Measurements from ENCODE around the gene NAGLU. TPM values are rescaled to one million over a fixed set of nuclear protein-coding genes. Genes with fewer than 3 reads are reported as not detected.

NAGLU gene
- total and polyA plus RNA-seq, 2 of the 13 experiments (the other 11 are each of a cell fraction or from before 2014, with no cell fraction given) = 28.2 to 40.1 TPM

DNA sequence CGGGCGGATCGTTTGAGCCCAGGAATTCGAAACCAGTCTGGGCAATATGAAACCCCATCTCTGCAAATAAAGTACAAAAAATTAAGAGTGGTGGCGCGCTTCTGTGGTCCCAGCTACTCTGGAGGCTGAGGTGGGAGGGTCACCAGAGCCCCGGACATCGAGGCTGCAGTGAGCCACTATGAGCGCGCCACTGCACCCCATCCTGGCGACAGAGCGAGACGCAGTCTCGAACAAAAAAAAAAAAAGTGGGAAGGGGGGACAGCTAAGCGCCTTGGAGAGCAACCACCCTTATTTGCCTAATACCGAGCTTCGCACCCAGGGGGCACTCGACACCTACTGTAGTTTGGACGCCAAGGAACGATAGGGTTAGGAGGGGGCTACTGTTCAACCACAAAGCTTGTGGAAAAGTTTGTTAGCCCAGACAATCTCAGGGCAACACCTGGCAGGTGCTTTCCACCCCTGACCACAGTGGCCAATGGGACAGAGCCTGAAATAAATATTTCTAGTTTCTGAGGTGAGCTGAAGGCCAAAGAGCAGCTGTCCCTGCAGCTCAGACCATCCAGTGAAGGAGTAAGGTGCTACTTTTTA lies 42.3 kb downstream of the NAGLU start (continued):
- 0 out of 2 replicates have a peak, but pooled peaks have one; percentile 4 for TF ChIP-seq ATF1 (CRISPR knock-in tag; IDR thresholded peaks at IDR 0.05)
- TF ChIP-seq MLLT10 (CRISPR knock-in tag; IDR thresholded peaks at IDR 0.05) = no peak
- TF ChIP-seq, protein P1, sequence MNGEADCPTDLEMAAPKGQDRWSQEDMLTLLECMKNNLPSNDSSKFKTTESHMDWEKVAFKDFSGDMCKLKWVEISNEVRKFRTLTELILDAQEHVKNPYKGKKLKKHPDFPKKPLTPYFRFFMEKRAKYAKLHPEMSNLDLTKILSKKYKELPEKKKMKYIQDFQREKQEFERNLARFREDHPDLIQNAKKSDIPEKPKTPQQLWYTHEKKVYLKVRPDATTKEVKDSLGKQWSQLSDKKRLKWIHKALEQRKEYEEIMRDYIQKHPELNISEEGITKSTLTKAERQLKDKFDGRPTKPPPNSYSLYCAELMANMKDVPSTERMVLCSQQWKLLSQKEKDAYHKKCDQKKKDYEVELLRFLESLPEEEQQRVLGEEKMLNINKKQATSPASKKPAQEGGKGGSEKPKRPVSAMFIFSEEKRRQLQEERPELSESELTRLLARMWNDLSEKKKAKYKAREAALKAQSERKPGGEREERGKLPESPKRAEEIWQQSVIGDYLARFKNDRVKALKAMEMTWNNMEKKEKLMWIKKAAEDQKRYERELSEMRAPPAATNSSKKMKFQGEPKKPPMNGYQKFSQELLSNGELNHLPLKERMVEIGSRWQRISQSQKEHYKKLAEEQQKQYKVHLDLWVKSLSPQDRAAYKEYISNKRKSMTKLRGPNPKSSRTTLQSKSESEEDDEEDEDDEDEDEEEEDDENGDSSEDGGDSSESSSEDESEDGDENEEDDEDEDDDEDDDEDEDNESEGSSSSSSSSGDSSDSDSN (CRISPR knock-in tag; IDR thresholded peaks at IDR 0.05) = peak; percentile 2; the same call in 1 of the 2 replicates
- no peak for TF ChIP-seq NFYC (CRISPR knock-in tag; IDR thresholded peaks at IDR 0.05)
- TF ChIP-seq KLF11 (CRISPR knock-in tag; IDR thresholded peaks at IDR 0.05) = no peak
- no peak for TF ChIP-seq KDM6A (CRISPR knock-in tag; IDR thresholded peaks at IDR 0.05; ENCODE audit: low read depth)
- TF ChIP-seq, protein P2, sequence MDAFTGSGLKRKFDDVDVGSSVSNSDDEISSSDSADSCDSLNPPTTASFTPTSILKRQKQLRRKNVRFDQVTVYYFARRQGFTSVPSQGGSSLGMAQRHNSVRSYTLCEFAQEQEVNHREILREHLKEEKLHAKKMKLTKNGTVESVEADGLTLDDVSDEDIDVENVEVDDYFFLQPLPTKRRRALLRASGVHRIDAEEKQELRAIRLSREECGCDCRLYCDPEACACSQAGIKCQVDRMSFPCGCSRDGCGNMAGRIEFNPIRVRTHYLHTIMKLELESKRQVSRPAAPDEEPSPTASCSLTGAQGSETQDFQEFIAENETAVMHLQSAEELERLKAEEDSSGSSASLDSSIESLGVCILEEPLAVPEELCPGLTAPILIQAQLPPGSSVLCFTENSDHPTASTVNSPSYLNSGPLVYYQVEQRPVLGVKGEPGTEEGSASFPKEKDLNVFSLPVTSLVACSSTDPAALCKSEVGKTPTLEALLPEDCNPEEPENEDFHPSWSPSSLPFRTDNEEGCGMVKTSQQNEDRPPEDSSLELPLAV (CRISPR knock-in tag; conservative IDR thresholded peaks at IDR 0.05; ENCODE audit: low read depth) = no peak
- TF ChIP-seq, protein P3, sequence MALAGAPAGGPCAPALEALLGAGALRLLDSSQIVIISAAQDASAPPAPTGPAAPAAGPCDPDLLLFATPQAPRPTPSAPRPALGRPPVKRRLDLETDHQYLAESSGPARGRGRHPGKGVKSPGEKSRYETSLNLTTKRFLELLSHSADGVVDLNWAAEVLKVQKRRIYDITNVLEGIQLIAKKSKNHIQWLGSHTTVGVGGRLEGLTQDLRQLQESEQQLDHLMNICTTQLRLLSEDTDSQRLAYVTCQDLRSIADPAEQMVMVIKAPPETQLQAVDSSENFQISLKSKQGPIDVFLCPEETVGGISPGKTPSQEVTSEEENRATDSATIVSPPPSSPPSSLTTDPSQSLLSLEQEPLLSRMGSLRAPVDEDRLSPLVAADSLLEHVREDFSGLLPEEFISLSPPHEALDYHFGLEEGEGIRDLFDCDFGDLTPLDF (CRISPR knock-in tag; IDR thresholded peaks at IDR 0.05) = no peak
- TF ChIP-seq ZNF549 (CRISPR knock-in tag; IDR thresholded peaks at IDR 0.05) = no peak
- no peak for TF ChIP-seq KDM5B (CRISPR knock-in tag; IDR thresholded peaks at IDR 0.05; ENCODE audit: borderline replicate concordance)
- TF ChIP-seq TRIM24 (CRISPR knock-in tag; IDR thresholded peaks at IDR 0.05) = no peak
- TF ChIP-seq XRCC5 (optimal IDR thresholded peaks at IDR 0.05; ENCODE audit: low read length) = peak; percentile 53
- no peak for TF ChIP-seq ZFX (CRISPR knock-in tag; IDR thresholded peaks at IDR 0.05; ENCODE audit: low read depth)
- TF ChIP-seq SCMH1 (CRISPR knock-in tag; IDR thresholded peaks at IDR 0.05; ENCODE audit: borderline replicate concordance) = no peak
- no peak for TF ChIP-seq MXI1 (IDR thresholded peaks at IDR 0.05; ENCODE audit: borderline replicate concordance, low read depth, low read length)
- TF ChIP-seq, protein P4, sequence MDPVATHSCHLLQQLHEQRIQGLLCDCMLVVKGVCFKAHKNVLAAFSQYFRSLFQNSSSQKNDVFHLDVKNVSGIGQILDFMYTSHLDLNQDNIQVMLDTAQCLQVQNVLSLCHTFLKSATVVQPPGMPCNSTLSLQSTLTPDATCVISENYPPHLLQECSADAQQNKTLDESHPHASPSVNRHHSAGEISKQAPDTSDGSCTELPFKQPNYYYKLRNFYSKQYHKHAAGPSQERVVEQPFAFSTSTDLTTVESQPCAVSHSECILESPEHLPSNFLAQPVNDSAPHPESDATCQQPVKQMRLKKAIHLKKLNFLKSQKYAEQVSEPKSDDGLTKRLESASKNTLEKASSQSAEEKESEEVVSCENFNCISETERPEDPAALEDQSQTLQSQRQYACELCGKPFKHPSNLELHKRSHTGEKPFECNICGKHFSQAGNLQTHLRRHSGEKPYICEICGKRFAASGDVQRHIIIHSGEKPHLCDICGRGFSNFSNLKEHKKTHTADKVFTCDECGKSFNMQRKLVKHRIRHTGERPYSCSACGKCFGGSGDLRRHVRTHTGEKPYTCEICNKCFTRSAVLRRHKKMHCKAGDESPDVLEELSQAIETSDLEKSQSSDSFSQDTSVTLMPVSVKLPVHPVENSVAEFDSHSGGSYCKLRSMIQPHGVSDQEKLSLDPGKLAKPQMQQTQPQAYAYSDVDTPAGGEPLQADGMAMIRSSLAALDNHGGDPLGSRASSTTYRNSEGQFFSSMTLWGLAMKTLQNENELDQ (CRISPR knock-in tag; IDR thresholded peaks at IDR 0.05; ENCODE audit: borderline replicate concordance) = no peak
- no peak for TF ChIP-seq NR2F2 (IDR thresholded peaks at IDR 0.05; ENCODE audit: borderline replicate concordance, low read depth)
- TF ChIP-seq, protein P5, sequence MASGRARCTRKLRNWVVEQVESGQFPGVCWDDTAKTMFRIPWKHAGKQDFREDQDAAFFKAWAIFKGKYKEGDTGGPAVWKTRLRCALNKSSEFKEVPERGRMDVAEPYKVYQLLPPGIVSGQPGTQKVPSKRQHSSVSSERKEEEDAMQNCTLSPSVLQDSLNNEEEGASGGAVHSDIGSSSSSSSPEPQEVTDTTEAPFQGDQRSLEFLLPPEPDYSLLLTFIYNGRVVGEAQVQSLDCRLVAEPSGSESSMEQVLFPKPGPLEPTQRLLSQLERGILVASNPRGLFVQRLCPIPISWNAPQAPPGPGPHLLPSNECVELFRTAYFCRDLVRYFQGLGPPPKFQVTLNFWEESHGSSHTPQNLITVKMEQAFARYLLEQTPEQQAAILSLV (CRISPR knock-in tag; IDR thresholded peaks at IDR 0.05; ENCODE audit: borderline replicate concordance) = no peak
- TF ChIP-seq ZNF3 (CRISPR knock-in tag; IDR thresholded peaks at IDR 0.05) = no peak
- TF ChIP-seq CHCHD3 (CRISPR knock-in tag; IDR thresholded peaks at IDR 0.05) = no peak; the same call in 1 of the 2 replicates
- TF ChIP-seq ZMAT3 (CRISPR knock-in tag; conservative IDR thresholded peaks at IDR 0.05) = no peak; the same call in 1 of the 2 replicates

Measured in HepG2 (cell line).